Tibial nerve (tissue), 4 donors: Measurements from ENCODE around the gene RTCB.

Experiments used
- EP300 ChIP-seq, 2 donors: sonication (generic); formaldehyde crosslinking; IDR thresholded peaks; one replicate each; pipeline ENCODE4 v1.6.1; 2017; ENCODE audit warnings: antibody characterized with exemption in 2 of 2, mild to moderate bottlenecking in 1 of 2
- POLR2A ChIP-seq, 2 donors: fragments of 450-650 bp; IDR thresholded peaks; one replicate each; pipeline ENCODE4 v1.6.1; 2017; ENCODE audit warnings: antibody characterized with exemption in 2 of 2, mild to moderate bottlenecking in 2 of 2, moderate library complexity in 2 of 2
- TF ChIP-seq, protein P1 (sequence below), 5 experiments: fragments of 200-600 bp in 3 of 5; fragments of 450-650 bp in 2 of 5; sonication (generic) in 3 of 5; IDR thresholded peaks; one replicate each; pipeline ENCODE4 v1.5.1; 2016 to 2019; ENCODE audit warnings: antibody characterized with exemption in 5 of 5, mild to moderate bottlenecking in 3 of 5, moderate library complexity in 2 of 5

DNA sequence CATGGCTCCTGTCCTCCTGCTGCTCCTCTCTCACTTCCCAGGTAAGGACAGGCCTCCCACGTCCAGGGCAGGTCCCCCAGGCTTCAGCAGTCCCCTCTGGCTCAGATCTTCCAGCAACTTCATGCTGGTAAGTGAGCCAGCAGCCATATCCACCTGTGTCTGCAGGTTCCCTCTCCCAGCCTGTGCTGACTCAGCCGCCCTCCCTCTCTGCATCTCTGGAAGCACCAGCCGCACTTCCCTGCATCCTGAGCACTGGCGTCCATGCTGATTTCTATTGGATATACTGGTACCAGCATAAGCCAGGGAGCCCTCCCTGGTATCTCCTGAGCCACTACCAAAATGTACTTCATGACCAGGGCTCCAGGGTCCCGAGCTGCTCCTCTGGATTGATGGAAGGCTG lies 35.4 kb downstream of the RTCB start:
- TF ChIP-seq, protein P1, sequence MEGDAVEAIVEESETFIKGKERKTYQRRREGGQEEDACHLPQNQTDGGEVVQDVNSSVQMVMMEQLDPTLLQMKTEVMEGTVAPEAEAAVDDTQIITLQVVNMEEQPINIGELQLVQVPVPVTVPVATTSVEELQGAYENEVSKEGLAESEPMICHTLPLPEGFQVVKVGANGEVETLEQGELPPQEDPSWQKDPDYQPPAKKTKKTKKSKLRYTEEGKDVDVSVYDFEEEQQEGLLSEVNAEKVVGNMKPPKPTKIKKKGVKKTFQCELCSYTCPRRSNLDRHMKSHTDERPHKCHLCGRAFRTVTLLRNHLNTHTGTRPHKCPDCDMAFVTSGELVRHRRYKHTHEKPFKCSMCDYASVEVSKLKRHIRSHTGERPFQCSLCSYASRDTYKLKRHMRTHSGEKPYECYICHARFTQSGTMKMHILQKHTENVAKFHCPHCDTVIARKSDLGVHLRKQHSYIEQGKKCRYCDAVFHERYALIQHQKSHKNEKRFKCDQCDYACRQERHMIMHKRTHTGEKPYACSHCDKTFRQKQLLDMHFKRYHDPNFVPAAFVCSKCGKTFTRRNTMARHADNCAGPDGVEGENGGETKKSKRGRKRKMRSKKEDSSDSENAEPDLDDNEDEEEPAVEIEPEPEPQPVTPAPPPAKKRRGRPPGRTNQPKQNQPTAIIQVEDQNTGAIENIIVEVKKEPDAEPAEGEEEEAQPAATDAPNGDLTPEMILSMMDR (IDR thresholded peaks at IDR 0.05), result no peak
- TF ChIP-seq POLR2A (IDR thresholded peaks at IDR 0.05), result no peak
- TF ChIP-seq EP300 (IDR thresholded peaks at IDR 0.05), result no peak
